Transverse colon (tissue), 4 donors: ENCODE data around the gene EGF. TPM values are rescaled to one million over a fixed set of nuclear protein-coding genes. Genes with fewer than 3 reads are reported as not detected.

ENCODE experiments used
- DNase-seq: peaks from one replicate; pipeline ENCODE4 v3.0.0-alpha.2; 2019
- H3K27ac ChIP-seq, 4 donors: fragments of 200-600 bp; sonication (generic); 2 replicates each; pipeline ENCODE4 v1.5.1; 2016 to 2018; ENCODE audit warnings: inconsistent platforms in 4 of 4
- H3K27me3 ChIP-seq: fragments of 200-600 bp; sonication (generic); 2 replicates; pipeline ENCODE4 v1.5.1; 2017; ENCODE audit warnings: inconsistent platforms
- H3K36me3 ChIP-seq, 4 donors: fragments of 200-600 bp; sonication (generic); 2 replicates each; pipeline ENCODE4 v1.5.1; 2017 to 2019; ENCODE audit warnings: inconsistent platforms in 4 of 4
- H3K4me1 ChIP-seq, 4 donors: fragments of 200-600 bp; sonication (generic); 2 replicates each; pipeline ENCODE4 v1.5.1; 2017 to 2020; ENCODE audit warnings: inconsistent platforms in 4 of 4
- H3K4me3 ChIP-seq, 4 donors: fragments of 200-600 bp; sonication (generic); 1 replicate in 1 of 4; 2 replicates in 3 of 4; pipeline versions ENCODE4 v1.5.1 to v1.6.1; 2017 to 2019; ENCODE audit warnings: inconsistent platforms in 4 of 4
- H3K9me3 ChIP-seq, 2 donors: fragments of 200-600 bp; sonication (generic); 2 replicates each; pipeline ENCODE4 v1.5.1; 2017 to 2019; ENCODE audit warnings: inconsistent platforms in 2 of 2
- EP300 ChIP-seq: sonication (generic); formaldehyde crosslinking; IDR thresholded peaks from one replicate; pipeline ENCODE4 v1.6.1; 2017; ENCODE audit warnings: antibody characterized with exemption, low read depth
- POLR2A ChIP-seq: fragments of 450-650 bp; IDR thresholded peaks from one replicate; pipeline ENCODE4 v1.6.1; 2016; ENCODE audit warnings: antibody characterized with exemption, mild to moderate bottlenecking, moderate library complexity
- POLR2AphosphoS5 ChIP-seq, 3 donors: sonication (generic); formaldehyde crosslinking; IDR thresholded peaks; one replicate each; pipeline ENCODE4 v1.6.1; 2016; ENCODE audit warnings: antibody characterized with exemption in 3 of 3
- WGBS, 2 donors: methylation state at CpG; one replicate each; pipeline ENCODE4 v1.1.5; 2018; ENCODE audit warnings: low coverage in 1 of 2; 5-methylcytosine and 5-hydroxymethylcytosine counted together
- in situ Hi-C, 4 donors: fragments of 200-750 bp; cut with MboI; loops; one replicate each; pipeline versions ENCODE4 v1.15.0 to v1.15.1; 2017; ENCODE audit warnings: low sequenced_read_pairs in 3 of 4, low pct_ligation_motif_present in 1 of 4, low pct_unique_long_range_greater_than_20kb in 1 of 4
- intact Hi-C: fragments of 100-400 bp; cut with DNase I; formaldehyde crosslinking; loops from one replicate; pipeline ENCODE4 v1.15.1; 2023; ENCODE audit warnings: low total_unique reads
- small RNA-seq, 4 donors: library from RNA; depleted of rRNA; stranded (forward); fragments of <200 nt; gene quantifications; one replicate each; pipeline ENCODE3, GENCODE V24; 2016
- total RNA-seq, 4 donors: library from RNA; depleted of rRNA; stranded (reverse); fragments of >200 nt; gene quantifications; one replicate each; pipeline ENCODE4 v1.1.0, GENCODE V29; 2016
- TF ChIP-seq, protein P1 (sequence below), 5 experiments: fragments of 200-600 bp in 3 of 5; fragments of 450-650 bp in 2 of 5; sonication (generic) in 3 of 5; IDR thresholded peaks; 1 replicate in 2 of 5; 2 replicates in 3 of 5; pipeline ENCODE4 v1.5.1; 2016 to 2017; ENCODE audit warnings: antibody characterized with exemption in 5 of 5, inconsistent platforms in 3 of 5, mild to moderate bottlenecking in 2 of 5, moderate library complexity in 1 of 5

The EGF gene
- total RNA-seq, 4 donors from 2014 or later: 0.79 to 3.1 (median 1.1) TPM

DNA sequence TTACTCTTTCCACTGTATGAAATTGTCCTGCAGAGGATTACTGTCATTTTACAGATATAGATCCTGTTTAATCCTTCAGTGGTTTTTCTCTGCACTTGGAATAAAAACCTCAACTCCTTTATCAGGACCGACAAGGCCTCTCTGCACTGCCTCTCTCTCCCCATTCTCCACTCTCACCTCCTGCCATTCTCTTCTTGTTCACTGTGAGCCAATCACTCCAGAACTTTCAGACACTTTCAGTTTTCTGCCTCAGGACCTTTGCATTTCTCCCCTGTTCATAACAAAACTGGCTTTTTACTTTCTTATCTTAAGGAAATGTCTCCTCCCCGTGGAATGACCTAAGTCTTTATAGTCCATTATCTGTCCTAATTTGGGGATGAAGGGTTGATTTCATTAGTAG, 148.4 kb downstream of the EGF start:
- in situ Hi-C loops (no loop called here), intact Hi-C loops (no loop called here)
- Histone ChIP-seq H3K36me3 (no peaks in the 10 kb centered on the region), H3K4me3 (no peak overlapping the region), H3K4me1 (peaks cover 4 to 21% (median 9%) of the 10 kb centered on the region in 4 donors), H3K9me3 (no peaks in the 10 kb centered on the region), H3K27me3 (no peaks in the 10 kb centered on the region), H3K27ac (peak overlapping the region in 2 of 4 donors; percentile 57 to 61)
- no peak for DNase-seq
- WGBS, 2 donors: 67 to 76% methylated on average over 1 to 2 of the region's 2 CpGs
- TF ChIP-seq POLR2A (no peak), POLR2AphosphoS5 (IDR thresholded peaks at IDR 0.05) (no peak), EP300 (no peak)
- TF ChIP-seq, protein P1, sequence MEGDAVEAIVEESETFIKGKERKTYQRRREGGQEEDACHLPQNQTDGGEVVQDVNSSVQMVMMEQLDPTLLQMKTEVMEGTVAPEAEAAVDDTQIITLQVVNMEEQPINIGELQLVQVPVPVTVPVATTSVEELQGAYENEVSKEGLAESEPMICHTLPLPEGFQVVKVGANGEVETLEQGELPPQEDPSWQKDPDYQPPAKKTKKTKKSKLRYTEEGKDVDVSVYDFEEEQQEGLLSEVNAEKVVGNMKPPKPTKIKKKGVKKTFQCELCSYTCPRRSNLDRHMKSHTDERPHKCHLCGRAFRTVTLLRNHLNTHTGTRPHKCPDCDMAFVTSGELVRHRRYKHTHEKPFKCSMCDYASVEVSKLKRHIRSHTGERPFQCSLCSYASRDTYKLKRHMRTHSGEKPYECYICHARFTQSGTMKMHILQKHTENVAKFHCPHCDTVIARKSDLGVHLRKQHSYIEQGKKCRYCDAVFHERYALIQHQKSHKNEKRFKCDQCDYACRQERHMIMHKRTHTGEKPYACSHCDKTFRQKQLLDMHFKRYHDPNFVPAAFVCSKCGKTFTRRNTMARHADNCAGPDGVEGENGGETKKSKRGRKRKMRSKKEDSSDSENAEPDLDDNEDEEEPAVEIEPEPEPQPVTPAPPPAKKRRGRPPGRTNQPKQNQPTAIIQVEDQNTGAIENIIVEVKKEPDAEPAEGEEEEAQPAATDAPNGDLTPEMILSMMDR (IDR thresholded peaks at IDR 0.05): no peak

Small RNA genes within 50 kb of the gene (small RNA-seq; reads per million reads assigned to genes)
- gene RNU6-35P: 0 to 0.28 (median 0) reads per million in 4 donors

Other genes starting within 250 kb of the EGF start
- 10 to 100 TPM; 34.4 to 87.7 (median 58.9) TPM for gene CASP6, start 209.4 kb upstream of the EGF start, total RNA-seq
- gene PLA2G12A, start 182.8 kb upstream of the EGF start, total RNA-seq: 10 to 100 TPM; 17.3 to 42.6 (median 29.7) TPM
- gene CFI, start 110.9 kb upstream of the EGF start, total RNA-seq: 1 to 10 TPM in 3 of 4 donors, not detected in 1; 1.9 to 5.6 (median 4.1) TPM
- gene GAR1, start 97.1 kb upstream of the EGF start, total RNA-seq: 1 to 10 TPM in 3 of 4 donors, not detected in 1; 1.9 to 8.3 (median 5.3) TPM
- not detected for gene RRH, start 84.9 kb upstream of the EGF start, total RNA-seq
- gene LRIT3, start 64.8 kb upstream of the EGF start, total RNA-seq: under 1 TPM in 2 of 4 donors, not detected in 2; 0.14 to 0.16 TPM